SK-N-MC (cell line): ENCODE results near the gene UTP15.

ENCODE experiments used
- EZH2 ChIP-seq: fragments of 200-600 bp; sonication (generic); IDR thresholded peaks from one replicate; pipeline ENCODE4 v1.6.1; 2017; ENCODE audit warnings: antibody characterized with exemption
- FOXP2 ChIP-seq: optimal IDR thresholded peaks from 2 replicates; pipeline ENCODE3; 2011; ENCODE audit warnings: mild to moderate bottlenecking, moderate library complexity; ENCODE audit not compliant: insufficient read depth; ENCODE audit errors: extremely low read length, control extremely low read depth
- POLR2AphosphoS5 ChIP-seq: IDR thresholded peaks from 2 replicates; pipeline ENCODE4 v1.6.1; 2012; ENCODE audit warnings: mild to moderate bottlenecking, low read depth, low read length, borderline replicate concordance

DNA sequence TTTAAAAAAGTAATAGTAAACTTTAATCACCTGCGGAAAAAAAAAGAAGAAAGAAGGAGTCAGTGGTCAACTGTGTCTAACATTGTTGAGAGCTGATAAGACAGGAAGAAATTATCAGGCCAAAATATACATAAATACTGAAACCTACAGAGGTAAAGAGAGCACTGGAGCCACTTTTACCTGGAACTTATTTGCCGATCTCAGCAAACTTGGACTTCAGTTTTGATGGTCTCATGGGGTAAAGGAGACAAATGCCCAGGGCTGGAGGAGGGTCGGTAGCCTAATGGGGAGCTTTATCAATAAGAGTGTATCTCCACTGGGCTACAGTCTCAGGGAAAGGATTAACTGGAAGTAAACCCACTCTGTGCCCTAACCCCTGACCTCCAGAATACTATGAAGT lies 33.8 kb downstream of the UTP15 start:
- TF ChIP-seq POLR2AphosphoS5, result no peak
- no peak for TF ChIP-seq EZH2
- no peak for TF ChIP-seq FOXP2
